Measurements from ENCODE around the gene SPR.

The SPR gene

DNA sequence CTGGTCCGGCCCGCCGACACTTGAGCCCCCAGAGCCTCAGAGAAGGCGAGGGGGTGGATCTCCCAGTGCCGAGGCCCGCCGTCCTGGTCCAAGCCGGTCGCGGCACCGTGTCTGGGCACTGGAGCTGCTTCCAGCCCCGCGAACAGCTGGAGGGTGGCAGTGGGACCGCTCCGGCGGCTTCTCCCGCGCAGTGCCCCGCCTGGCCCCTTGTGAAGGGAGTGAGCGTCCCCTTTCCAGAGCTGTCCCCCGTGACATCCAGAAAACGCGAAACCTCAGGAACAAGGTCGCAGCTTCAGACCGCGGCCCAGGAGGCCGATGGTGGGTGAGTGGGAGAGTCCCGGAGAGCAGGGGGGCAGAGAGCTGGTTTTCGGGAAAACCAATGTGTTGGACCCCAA, 29.5 kb downstream of the SPR start:
- peak in 1 of 2 experiments; percentile 29 for DNase-seq

- peak; percentile 73 to 74 for DNase-seq
Observed at GRCh38 chr2:72917138-72917876, 30.1 kb downstream of the SPR start, which contains the start of gene EMX1. Gene EMX1 (plus strand): TSS chr2:72917519. CDS start chr2:72917853, 334 bp downstream.

DNA sequence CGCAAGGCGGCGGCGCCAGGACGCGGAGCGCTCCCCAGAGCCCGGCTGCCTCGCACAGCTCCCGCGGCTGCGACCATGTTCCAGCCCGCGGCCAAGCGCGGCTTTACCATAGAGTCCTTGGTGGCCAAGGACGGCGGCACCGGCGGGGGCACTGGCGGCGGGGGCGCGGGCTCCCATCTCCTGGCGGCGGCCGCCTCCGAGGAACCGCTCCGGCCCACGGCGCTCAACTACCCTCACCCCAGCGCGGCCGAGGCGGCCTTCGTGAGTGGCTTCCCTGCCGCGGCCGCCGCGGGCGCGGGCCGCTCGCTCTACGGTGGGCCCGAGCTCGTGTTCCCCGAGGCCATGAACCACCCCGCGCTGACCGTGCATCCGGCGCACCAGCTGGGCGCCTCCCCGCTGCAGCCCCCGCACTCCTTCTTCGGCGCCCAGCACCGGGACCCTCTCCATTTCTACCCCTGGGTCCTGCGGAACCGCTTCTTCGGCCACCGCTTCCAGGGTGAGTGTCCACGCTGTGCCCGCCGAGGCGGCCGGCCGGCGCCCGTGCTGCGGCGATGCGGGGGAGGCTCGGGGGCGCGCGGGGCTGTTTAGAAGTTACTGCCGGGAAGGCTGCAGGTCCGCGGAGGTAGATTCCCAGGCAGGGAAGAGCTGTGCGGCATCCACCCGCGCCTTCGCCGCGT, 30.8 kb downstream of the SPR start:
- peak in 1 of 2 experiments; percentile 15 for DNase-seq

GRCh38 chr2:72919414-72920317, 32.5 kb downstream of the SPR start:
- no peak for DNase-seq

GRCh38 chr2:72920318-72921087, 33.3 kb downstream of the SPR start:
- no peak for DNase-seq

GRCh38 chr2:72921088-72921851, 34.1 kb downstream of the SPR start:
- no peak for DNase-seq

- DNase-seq = no peak
Observed at GRCh38 chr2:72921853-72922252, 34.6 kb downstream of the SPR start.

GRCh38 chr2:72923833-72924352, 36.7 kb downstream of the SPR start:
- DNase-seq = no peak

GRCh38 chr2:72924353-72925240, 37.4 kb downstream of the SPR start:
- no peak for DNase-seq

- DNase-seq = no peak
Observed at GRCh38 chr2:72925328-72925943, 38.2 kb downstream of the SPR start.

GRCh38 chr2:72926368-72926767, 39.2 kb downstream of the SPR start:
- no peak for DNase-seq

DNA sequence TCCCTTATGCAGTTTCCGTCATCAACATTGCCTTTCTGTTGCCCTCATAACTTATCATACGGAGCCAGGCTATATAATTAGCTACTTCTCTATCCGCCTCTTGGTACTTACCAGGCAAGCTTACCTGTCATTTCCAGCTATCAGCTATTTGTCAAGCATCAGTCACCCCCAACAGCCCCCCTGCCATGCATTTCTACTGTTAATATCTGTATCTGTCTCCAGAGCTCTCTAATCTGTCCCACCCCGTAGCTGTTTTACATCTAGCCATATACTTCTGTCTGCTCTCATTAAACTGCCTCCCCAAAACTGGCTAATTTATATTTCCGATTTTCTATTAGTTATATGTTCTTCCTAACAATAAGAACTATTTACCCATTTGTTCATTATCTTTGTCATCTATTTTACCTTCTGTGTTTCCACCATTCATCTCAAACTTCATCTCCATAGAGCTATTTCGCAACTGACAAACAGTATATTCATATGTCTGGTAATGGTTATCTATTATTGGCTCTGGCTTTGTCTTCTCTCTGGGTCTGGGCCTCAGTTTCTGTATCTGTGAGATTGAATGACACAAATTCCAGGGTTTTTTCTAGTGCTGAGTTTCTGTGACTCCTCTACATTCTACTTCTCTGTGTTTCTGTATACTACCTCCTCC, 39.7 kb downstream of the SPR start:
- DNase-seq = no peak

- no peak for DNase-seq
Observed at GRCh38 chr2:72927619-72928550, 40.7 kb downstream of the SPR start.

DNA sequence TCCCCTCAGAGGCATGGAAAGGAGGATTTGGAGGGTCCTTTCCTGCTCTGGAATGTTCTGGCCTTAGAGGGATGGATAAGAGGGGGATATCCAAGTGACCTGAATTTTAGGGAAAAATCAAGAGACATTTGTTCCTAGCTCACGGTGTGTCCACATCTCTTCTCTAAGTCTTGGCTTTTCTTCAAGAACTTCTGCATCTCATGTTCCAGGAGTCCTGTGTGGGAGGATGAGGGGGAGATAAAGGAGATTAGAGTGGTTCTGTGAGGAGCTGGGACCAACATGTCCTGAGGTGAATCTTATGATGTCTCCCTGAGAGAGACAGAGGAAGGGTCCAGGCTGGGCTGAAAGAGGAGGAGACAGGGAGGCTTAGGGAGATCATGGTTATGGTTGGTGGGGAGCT, 41.8 kb downstream of the SPR start:
- no peak for DNase-seq

- no peak for DNase-seq
Observed at GRCh38 chr2:72931280-72931910, 44.2 kb downstream of the SPR start.

- no peak for DNase-seq
Observed at GRCh38 chr2:72932045-72932740, 45.0 kb downstream of the SPR start.

DNA sequence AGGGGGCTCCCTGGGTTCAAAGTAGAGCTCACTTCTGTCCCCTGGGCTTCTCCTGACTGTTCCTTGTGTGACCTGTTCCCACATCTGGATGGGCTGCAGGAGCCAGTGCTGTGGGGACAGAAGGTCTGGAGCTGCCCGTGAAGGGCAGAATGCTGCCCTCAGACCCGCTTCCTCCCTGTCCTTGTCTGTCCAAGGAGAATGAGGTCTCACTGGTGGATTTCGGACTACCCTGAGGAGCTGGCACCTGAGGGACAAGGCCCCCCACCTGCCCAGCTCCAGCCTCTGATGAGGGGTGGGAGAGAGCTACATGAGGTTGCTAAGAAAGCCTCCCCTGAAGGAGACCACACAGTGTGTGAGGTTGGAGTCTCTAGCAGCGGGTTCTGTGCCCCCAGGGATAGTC, 45.6 kb downstream of the SPR start:
- no peak for DNase-seq

All from NCI-H2081 (cell line).